Stimulated activated CD4-positive, alpha-beta T cell treated with anti-CD3 and anti-CD28 coated beads, Interleukin-2, amount 100 ng/mL, for 4 hours (primary cell): ENCODE measurements around the gene RPN1.

Experiments used
- DNase-seq: peaks from one replicate; pipeline ENCODE4 v3.0.0-alpha.2; 2020; ENCODE audit warnings: low read depth

The RPN1 gene

GRCh38 chr3:128648940-128649663 lies 1.5 kb downstream of the RPN1 start:
- no peak for DNase-seq

DNA sequence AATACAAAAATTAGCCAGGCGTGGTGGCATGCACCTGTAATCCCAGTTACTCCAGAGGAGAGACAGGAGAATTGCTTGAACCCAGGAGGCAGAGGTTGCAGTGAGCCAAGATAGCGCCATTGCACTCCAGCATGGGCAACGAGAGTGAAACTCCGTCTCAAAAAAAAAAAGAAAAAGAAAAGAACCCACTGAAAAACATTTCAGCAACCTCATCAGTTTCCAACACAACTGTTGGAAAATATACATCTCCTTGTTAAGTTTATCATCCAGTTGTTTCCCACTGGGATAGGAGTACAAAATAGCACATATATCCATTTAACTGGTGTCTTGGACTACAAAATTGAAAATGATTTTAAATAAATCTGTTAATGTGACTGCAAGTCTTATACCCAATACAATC lies 2.2 kb downstream of the RPN1 start:
- no peak for DNase-seq

- DNase-seq, result no peak
Observed at GRCh38 chr3:128647307-128647706, 3.3 kb downstream of the RPN1 start.

DNA sequence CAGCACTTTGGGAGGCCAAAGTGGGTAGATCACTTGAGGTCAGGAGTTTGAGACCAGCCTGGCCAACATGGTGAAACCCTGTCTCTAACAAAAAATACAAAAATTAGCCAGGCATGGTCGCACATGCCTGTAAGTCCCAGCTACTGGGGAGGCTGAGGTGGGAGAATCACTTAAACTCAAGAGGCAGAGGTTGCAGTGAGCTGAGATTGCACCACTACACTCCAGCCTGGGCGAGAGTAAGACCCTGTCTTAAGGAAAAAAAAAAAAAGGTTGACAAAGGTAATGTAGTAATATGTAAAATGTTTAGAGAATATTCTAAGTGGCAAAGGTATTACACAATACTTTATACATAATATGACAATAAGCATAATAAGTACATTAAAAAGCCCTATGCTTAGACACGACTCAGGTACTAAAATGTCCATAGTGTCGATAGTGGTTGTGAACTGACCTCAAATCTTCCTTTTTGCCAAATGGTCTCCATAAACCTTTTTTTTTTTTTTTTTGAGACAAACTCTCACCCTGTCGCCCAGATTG lies 16.5 kb downstream of the RPN1 start:
- DNase-seq, result no peak

DNA sequence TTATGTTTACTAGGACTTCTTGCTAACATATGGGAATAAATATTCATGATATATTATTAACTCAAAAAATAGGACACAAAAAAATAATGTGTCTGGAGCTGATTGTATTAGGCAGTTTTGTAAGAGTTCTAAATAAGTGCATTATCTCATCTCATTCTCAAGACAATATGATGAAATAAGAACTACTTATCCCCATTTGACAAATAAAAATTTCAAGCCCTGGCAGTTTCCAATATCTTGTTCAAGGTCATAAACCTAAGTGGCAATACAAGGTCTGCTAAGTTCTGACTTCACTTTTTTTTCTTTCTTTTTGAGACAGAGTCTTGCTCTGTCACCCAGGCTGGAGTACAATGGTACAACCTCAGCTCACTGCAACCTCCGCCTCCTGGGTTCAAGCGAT lies 18.3 kb downstream of the RPN1 start:
- DNase-seq, result no peak

DNA sequence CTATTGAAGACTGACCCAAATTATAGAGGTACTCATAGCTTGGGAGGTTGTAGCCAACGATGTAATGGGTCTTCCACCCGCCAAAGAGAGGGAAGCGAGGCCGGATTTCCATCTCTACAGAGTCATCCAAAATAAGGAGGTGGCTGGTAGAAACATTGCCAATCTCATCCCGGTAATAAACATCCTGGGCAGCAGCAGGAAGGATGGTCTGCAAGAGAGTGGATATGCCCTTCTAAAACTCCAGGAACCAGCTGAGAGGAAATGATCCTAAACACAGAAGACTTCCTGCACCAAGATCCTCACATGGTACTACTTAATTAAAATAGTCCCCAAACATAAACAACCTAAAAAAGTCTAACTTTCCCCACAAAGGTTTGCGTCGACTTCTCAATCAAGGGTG lies 20.7 kb downstream of the RPN1 start:
- DNase-seq, result no peak

DNA sequence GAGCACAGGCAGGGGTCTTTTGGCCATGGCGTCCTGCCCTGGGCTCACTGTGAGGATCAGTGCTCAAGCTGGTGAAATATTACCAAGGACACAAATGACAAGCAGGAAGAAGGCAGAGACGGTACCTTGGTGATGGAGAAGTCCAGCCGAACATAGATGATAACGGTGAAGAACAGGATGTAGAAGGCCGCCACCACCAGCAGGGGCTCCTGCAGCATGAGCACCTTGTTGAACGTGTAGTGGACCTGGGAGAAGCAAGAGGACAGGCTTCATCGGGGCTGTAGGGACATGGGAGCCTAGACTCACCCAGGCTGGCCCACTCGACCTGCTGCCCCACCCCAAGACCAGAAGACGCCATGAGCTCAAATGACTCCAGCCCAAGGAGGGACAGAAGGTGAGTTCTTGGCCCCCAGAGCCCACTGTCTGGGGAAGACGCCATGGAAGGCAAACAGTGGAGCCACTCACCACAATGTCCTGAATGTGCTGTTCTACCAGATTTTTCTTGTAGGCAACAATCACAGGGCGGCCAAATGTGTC lies 25.1 kb downstream of the RPN1 start:
- no peak for DNase-seq

GRCh38 chr3:128624526-128625138 lies 26.0 kb downstream of the RPN1 start:
- DNase-seq, result no peak

GRCh38 chr3:128623762-128624176 lies 26.8 kb downstream of the RPN1 start:
- no peak for DNase-seq

GRCh38 chr3:128621931-128622330 lies 28.7 kb downstream of the RPN1 start:
- DNase-seq, result no peak

DNA sequence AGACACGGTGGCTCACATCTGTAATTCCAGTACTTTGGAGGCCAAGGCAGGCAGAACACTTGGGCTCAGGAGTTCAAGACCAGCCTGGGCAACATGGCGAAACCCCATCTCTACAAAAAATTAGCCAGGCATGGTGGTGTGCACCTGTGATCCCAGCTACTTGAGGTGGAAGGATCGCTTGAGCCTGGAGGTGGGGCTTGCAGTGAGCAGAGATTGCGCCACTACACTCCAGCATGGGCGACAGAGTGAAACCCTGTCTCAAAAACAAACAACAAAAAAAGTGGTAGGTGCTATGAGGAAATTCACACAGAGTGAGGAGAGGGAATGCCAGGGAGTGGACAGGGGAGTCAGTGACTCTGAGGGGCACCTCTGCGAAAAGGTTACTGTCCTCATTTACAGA lies 29.4 kb downstream of the RPN1 start:
- DNase-seq, result no peak

DNA sequence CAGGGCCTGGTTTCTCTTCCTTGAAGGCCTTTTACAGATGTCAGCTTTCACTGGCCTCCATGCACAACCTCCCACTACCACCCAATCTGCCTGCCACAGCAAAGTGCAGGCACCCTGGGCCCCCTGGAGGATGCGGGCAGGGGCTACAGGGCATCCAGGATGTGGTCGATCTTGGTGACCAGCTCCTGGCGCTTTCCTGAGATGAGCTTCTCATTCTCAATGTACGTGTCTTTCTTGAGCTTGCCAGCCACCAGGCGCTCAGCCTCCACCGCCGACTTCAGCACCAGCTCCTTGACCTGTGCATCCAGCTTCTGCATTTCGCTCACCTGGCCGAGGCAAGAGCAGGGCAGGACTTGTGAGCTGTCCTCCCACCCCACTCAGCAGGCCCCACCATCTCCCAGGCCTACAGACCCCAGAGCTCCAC lies 30.3 kb downstream of the RPN1 start:
- DNase-seq, result no peak

DNA sequence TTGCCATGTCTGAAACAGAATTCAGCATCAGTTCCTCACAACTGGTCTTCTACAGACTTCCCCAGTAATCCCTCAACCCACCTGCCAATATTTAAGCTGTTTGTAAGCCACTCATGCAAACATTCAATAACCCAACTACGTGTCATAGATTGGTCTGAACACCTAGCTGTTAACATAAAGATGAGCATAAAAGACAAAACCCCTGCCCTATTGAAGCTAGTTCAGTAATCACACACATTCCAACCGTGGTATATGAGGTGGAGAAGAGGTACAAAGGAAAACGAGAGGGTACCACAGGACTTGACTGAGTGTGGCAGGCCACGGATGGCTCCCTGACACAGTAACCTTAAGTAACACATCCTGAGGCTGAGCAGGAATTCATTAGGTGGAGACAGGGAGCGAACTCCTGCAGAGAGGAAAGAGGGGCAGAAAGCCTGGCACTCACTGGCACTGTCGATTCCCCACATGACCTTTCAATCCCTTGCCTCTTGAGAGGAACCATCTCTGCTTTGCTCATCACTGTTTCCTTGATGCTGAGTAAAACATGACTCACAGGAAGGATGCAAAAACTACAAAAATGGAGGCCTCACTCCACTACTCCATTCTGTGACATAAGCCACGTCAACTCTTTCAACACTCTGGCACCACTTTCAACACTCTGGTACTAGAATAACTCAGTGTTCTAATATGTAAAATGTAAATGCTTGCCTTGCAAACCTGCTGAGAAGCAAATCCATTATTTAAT lies 31.3 kb downstream of the RPN1 start:
- peak; percentile 10 for DNase-seq

DNA sequence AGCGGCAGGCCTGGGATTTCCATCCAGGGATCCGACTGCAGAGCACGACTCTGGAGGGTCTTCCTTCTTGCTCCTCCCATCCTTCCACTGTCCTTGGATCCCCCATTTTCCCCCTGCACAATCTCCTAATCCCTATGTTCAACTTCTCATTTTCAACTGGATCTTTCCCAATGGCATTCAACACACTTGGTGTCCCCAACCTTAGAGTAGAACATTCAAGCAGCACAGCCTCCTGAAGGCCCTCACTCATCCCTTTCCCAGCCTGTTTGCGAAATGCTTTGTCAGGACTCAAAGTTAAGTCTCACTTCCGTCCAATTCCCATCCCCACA lies 32.3 kb downstream of the RPN1 start:
- DNase-seq, result no peak

DNA sequence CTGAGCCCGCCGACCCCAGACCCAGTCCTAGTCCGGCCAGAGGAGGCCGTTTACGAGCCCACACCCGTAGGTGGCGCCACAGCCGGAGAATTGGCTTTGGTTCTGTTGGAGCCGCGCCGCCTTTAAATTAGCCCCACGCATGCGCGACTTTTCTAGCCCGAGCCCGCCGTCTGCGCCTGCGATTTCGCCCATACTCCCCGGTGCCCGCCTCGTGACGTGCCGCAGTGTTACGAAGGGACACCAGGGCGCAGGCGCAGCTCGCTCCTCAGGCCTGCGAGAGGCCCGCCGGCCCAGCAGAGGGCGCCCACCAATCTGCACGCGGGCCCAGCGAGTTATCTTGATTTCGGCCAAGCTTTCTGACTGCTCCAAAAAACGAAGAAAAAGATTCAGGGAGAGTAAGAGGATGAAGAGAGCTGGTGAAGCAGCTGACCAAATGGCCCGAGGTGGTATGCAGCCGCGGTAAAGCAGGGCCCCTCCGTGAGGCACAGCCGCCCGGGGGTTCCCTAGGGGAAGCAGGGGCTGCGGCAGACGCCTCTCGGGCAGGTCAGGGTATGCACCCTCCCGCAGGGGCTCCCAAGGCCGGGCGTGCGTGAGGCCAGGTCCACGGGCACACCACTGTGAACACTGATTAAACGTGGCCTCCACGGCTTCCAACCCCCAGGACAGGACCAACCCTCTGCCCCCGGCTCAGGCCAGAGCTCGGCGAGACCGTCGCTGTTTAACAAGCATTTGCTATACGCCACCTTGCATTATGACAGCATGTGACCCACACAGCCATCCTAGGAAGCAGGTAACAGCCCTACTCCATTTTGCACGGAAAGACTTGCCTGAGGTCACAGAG lies 32.8 kb downstream of the RPN1 start:
- peak; percentile 98 for DNase-seq

GRCh38 chr3:128617270-128617556 lies 33.4 kb downstream of the RPN1 start:
- no peak for DNase-seq

GRCh38 chr3:128616516-128617269 lies 33.9 kb downstream of the RPN1 start:
- no peak for DNase-seq

DNA sequence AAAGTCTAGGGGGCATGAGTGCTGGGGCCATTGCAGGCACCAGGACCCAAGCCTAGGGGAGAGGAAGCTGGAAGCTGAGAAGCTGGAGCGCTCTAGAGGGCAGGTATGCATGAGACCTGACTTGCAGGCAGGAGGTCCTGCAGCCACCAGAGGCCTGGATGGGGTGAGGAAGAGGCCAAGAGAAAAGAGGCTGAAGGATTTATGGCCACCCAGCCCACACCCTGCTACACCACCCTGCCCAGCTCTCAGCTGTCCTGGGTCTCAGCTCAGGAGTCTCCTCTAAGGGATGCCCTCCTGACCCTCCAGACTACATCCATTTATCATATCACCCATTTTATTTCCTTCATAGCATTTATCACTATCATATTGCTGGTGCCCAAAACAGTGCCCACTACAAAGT lies 36.5 kb downstream of the RPN1 start:
- DNase-seq, result no peak

DNA sequence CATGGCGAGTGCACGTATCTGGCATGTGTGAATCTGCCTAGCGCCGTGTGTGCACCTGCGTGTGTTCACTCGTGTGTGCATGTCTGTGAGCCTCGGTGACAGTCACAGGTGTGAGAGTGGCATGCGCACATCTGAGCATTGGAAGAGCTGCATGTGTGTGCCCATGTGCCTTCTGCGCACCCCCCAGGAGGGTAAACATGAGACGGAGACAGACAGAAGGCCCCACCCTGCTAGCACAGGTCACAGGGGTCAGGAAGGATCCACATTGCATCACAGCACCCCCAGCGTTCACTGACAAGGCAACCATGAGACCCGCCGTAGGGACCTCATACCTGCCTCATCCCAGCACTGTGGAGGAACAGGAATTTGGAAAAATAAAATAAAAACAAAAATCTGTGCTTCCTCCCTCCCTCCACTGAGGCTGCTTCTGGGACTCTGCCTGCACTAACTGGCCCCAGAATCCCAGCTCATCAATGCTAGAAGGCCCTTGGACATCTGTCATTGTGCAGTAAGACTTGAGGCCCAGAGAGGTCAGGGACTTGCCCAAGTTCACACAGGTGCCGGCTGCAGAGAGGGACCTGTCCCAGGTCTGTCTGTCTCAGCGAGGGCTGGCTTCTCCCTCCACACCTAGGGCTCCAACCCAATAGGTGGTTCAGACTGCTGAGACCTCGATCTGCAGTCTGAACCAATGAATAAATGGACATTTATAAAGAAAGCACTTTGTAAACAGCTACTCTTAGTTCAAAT lies 37.4 kb downstream of the RPN1 start:
- no peak for DNase-seq

GRCh38 chr3:128610451-128611070 lies 40.1 kb downstream of the RPN1 start:
- DNase-seq, result no peak
